Measurements from ENCODE around the gene RAB26. TPM values are rescaled to one million over a fixed set of nuclear protein-coding genes. Genes with fewer than 3 reads are reported as not detected.
"Not testable (repeated sequence)": the region's sequence is repeated elsewhere in the genome, so short reads cannot be mapped to it uniquely, and the experiment has no call there.

Gene RAB26
- total RNA-seq, 2 donors from 2014 or later, result 1.8 to 5.1 TPM

DNA sequence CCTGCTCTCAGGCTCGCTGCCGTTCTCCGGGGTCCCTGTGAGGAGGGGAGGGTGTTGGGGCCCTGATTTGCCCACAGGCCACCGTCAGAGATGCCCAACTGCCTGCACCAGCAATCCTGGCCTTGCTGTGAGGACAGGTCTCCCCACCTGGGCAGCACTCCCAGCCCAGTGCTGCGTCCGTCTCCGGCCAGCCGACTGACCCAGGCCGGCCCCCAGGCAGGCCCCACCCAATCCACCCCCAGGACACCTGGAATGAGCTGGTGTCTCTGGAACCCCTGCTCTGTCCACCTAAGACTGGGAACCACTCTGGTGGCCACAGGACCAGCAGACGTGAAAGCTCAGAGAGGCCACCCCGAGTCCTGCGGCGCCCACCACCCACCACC is 32.8 kb upstream of the RAB26 start:
- Histone ChIP-seq H3K36me3 (peaks cover 7 to 11% of the 10 kb centered on the region in 2 donors), H3K4me3 (no peak overlapping the region), H3K4me1 (replicated peaks) (peaks cover 4% of the 10 kb centered on the region), H3K9me3 (no peaks in the 10 kb centered on the region), H3K27me3 (replicated peaks; ENCODE audit: insufficient read depth) (no peaks in the 10 kb centered on the region), H3K27ac (no peak overlapping the region)
- TF ChIP-seq POLR2AphosphoS5 (IDR thresholded peaks at IDR 0.05) (no peak), CTCF (IDR thresholded peaks at IDR 0.05) (no peak), POLR2A (IDR thresholded peaks at IDR 0.05) (no peak)
- DNase-seq (ENCODE audit: low spot score), result no peak
- intact Hi-C loops (cut with DNase I), result no loop called here
- 86% methylated on average over 13 of the region's 13 CpGs for WGBS

DNA sequence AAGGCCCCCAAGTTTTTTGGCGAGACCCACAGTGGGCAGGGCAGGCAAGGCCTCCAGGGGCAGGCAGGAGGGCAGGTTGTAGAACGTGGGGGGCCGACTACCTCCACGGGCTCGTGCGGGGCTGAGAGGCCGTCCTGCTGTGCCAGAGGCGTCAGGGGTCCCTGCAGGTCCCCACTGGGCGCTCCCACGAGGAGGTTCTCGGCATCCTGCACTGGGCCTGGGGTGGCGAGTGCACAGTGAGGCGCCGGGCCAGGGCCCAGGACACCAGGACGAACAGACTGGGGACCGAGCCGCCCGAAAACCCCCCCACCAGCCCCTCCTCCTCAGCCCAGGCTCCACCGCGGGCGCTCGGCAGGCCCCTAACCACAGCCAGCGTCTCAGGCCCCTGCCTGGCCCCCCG is 32.0 kb upstream of the RAB26 start:
- H3K4me1 ChIP-seq (replicated peaks); H3K27ac ChIP-seq; H3K9me3 ChIP-seq; H3K27me3 ChIP-seq (replicated peaks; ENCODE audit: insufficient read depth); H3K36me3 ChIP-seq; DNase-seq (ENCODE audit: low spot score); H3K4me3 ChIP-seq; intact Hi-C loops (cut with DNase I): not testable (repeated sequence)
- 90% methylated on average over 14 of the region's 24 CpGs for WGBS

- WGBS, result no CpG with 5 or more reads among the region's 25 CpGs
- H3K9me3 ChIP-seq; H3K4me3 ChIP-seq; DNase-seq (ENCODE audit: low spot score); H3K27me3 ChIP-seq (replicated peaks; ENCODE audit: insufficient read depth); intact Hi-C loops (cut with DNase I); H3K27ac ChIP-seq; H3K36me3 ChIP-seq; H3K4me1 ChIP-seq (replicated peaks): not testable (repeated sequence)
Observed at GRCh38 chr16:2117341-2117740, 31.1 kb upstream of the RAB26 start.

DNA sequence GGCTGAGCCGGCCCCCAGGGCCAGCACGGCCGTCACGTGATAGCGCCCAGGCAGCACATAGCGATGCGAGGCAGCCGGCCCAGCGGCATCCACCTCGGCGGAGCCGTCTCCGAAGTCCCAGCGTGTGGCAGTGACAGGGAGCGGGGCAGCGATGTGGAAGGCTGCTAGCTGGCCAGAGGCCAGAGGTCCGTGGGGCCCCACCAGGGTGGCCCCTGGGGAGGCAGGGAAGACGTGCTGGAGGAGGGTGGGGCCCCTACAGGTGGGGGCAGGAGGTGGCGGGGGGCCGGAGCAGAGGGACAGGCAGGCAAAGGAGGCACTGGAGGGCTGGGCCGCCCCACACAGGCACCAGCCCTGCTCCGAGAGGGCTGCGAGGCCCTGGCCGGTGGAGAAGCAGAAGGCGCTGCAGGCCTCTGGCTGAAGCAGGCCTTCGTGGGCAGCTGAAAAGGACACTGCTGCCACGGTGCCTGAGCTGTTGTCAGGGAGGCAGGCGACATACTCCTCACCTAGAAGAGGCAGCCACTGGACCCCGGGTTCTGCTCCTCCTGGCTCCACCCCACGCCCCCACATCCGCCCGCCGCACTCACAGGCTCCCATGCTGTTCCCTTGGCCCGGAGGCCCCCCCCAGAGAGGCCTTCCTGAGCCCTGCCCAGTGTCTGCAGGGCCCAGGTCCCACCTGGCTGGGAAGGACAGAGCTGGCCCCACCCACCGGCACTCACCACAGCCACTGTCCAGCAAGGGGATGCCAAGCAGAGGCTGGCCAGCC is 30.3 kb upstream of the RAB26 start:
- DNase-seq (ENCODE audit: low spot score); H3K27me3 ChIP-seq (replicated peaks; ENCODE audit: insufficient read depth); H3K9me3 ChIP-seq; intact Hi-C loops (cut with DNase I); H3K4me3 ChIP-seq; H3K36me3 ChIP-seq; H3K27ac ChIP-seq: not testable (repeated sequence)
- peaks cover 11% of the 10 kb centered on the region for H3K4me1 ChIP-seq (replicated peaks)
- WGBS, result 59% methylated on average over 14 of the region's 35 CpGs

- TF ChIP-seq POLR2AphosphoS5 (IDR thresholded peaks at IDR 0.05), result peak; percentile 23
- peak in 2 of 4 experiments; percentile 38 to 55 for TF ChIP-seq CTCF (IDR thresholded peaks at IDR 0.05)
- DNase-seq (ENCODE audit: low spot score), result peak; percentile 49
- H3K27me3 ChIP-seq (replicated peaks; ENCODE audit: insufficient read depth); H3K4me3 ChIP-seq; intact Hi-C loops (cut with DNase I); H3K36me3 ChIP-seq; H3K9me3 ChIP-seq: not testable (repeated sequence)
- Histone ChIP-seq H3K27ac (peak overlapping the region; percentile 84 to 92), H3K4me1 (replicated peaks) (peaks cover 27% of the 10 kb centered on the region)
- WGBS, result 32% methylated on average over 6 of the region's 9 CpGs
Observed at GRCh38 chr16:2121325-2121724, 27.1 kb upstream of the RAB26 start.

- TF ChIP-seq POLR2AphosphoS5 (IDR thresholded peaks at IDR 0.05) (peak; percentile 11), CTCF (IDR thresholded peaks at IDR 0.05) (no peak)
- Histone ChIP-seq H3K27me3 (replicated peaks; ENCODE audit: insufficient read depth) (no peaks in the 10 kb centered on the region), H3K9me3 (no peaks in the 10 kb centered on the region), H3K4me1 (replicated peaks) (peaks cover 31% of the 10 kb centered on the region), H3K4me3 (no peak overlapping the region), H3K27ac (peak overlapping the region; percentile 84 to 92), H3K36me3 (no peaks in the 10 kb centered on the region)
- peak; percentile 60 for DNase-seq (ENCODE audit: low spot score)
- intact Hi-C loops (cut with DNase I), result no loop called here
- 19% methylated on average over 18 of the region's 19 CpGs for WGBS
Observed at GRCh38 chr16:2121853-2122252, 26.6 kb upstream of the RAB26 start.
